ENCODE measurements around the gene CROCC2.

DNA sequence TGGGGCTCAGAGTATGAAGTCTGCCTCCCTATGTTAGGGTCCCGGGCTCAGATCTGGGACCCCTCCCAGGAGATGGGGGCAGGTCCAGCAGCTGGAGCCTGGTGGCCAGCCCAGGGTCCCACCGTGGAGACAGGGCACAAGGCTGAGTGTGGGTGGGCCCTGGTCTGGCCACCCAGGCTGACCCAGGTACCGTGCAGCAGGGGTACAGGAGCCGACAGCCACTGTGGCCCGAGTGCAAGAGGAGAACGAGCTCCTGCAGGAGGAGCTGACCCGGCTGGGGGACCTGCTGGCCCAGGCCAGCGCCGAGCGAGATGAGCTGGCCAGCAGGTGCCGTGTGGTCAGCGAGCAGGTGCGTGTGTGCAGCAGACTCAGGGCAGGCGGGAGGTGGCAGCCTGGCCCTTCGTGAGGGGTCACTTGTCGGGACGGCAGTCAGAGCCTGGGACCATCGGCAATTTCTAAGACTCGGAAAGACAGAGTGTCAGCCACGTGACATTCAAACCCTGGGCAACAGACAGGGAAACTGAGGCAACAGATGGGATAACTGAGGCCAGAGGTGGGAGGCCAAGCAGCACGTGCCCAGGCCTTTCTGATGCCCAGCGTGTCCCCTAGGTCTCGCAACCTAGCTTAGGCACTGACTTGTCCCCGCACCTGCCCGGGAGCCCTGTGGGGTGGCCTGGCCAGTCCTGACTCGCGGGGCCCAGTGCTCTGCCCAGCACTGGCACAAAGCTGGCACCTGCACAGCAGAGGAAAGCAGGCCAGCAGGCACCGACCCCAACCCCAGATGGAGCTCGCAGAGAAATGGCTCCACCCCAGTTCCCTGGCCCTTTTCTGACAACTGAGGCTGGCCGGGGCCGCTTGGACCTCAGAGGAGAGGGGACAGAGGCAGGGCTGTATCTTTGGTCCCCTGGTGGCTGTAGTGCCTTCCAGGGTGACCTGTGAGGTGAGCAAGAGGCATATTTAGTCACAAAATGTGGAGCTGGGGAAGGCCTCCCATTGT is 13.9 kb downstream of the CROCC2 start:
- TF ChIP-seq, protein P1, sequence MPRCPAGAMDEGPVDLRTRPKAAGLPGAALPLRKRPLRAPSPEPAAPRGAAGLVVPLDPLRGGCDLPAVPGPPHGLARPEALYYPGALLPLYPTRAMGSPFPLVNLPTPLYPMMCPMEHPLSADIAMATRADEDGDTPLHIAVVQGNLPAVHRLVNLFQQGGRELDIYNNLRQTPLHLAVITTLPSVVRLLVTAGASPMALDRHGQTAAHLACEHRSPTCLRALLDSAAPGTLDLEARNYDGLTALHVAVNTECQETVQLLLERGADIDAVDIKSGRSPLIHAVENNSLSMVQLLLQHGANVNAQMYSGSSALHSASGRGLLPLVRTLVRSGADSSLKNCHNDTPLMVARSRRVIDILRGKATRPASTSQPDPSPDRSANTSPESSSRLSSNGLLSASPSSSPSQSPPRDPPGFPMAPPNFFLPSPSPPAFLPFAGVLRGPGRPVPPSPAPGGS (IDR thresholded peaks at IDR 0.05; ENCODE audit: borderline replicate concordance, insufficient read depth, low read depth, low read length, poor library complexity, severe bottlenecking) = no peak
- TF ChIP-seq CTCF (IDR thresholded peaks at IDR 0.05 in 2 of 3, conservative IDR thresholded peaks at IDR 0.05 in 1 of 3; ENCODE audit: control insufficient read depth in 2 of 3, extremely low read depth in 1 of 3, insufficient read depth in 1 of 3, low read depth in 3 of 3, low read length in 3 of 3) = no peak
- no peak for TF ChIP-seq POLR2A (IDR thresholded peaks at IDR 0.05; ENCODE audit: low read depth, low read length)
- TF ChIP-seq, protein P2, sequence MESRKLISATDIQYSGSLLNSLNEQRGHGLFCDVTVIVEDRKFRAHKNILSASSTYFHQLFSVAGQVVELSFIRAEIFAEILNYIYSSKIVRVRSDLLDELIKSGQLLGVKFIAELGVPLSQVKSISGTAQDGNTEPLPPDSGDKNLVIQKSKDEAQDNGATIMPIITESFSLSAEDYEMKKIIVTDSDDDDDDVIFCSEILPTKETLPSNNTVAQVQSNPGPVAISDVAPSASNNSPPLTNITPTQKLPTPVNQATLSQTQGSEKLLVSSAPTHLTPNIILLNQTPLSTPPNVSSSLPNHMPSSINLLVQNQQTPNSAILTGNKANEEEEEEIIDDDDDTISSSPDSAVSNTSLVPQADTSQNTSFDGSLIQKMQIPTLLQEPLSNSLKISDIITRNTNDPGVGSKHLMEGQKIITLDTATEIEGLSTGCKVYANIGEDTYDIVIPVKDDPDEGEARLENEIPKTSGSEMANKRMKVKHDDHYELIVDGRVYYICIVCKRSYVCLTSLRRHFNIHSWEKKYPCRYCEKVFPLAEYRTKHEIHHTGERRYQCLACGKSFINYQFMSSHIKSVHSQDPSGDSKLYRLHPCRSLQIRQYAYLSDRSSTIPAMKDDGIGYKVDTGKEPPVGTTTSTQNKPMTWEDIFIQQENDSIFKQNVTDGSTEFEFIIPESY (IDR thresholded peaks at IDR 0.05) = no peak

All from GM12878 (cell line).